IMR-90 (cell line): Measurements from ENCODE around the gene RPL31. TPM values are rescaled to one million over a fixed set of nuclear protein-coding genes. Genes with fewer than 3 reads are reported as not detected.
A peak's percentile ranks its signal among the peaks of the same experiment; 100 is the strongest.

Source experiments
- ATAC-seq: fragments of 200-7000 bp; cut with Tn5 transposase; 2 replicates; pipeline ENCODE4 v1.9.1; 2020; ENCODE audit warnings: low read depth, mild to moderate bottlenecking, moderate library complexity
- BruUV-seq: library from RNA; stranded (reverse); fragments of 400-500 nt; replicated peaks from 2 replicates; lab custom pipeline; 2021; lab: Mats Ljungman, UMichigan
- CTCF ChIA-PET: fragments of 300-600 bp; formaldehyde crosslinking; extraction: SDS; loops from one replicate; lab custom pipeline; 2021; ENCODE audit warnings: antibody characterized with exemption; lab: Yijun Ruan, JAX
- POLR2A ChIA-PET: fragments of 300-600 bp; sonication (Branson Sonifier 250); formaldehyde crosslinking; loops from one replicate; lab custom pipeline; 2022; ENCODE audit warnings: antibody characterized with exemption; ENCODE audit not compliant: unreplicated experiment; lab: Charles Lee
- DNase-seq: peaks from one replicate; pipeline ENCODE4 v3.0.0; 2013
- H2AFZ ChIP-seq: replicated peaks from 2 replicates; pipeline ENCODE3; 2013; ENCODE audit warnings: low read length, mild to moderate bottlenecking; ENCODE audit not compliant: poor library complexity
- H2AK5ac ChIP-seq: 2 replicates; pipeline ENCODE4 v1.6.1; 2013; ENCODE audit warnings: low read depth, low read length, inconsistent platforms
- H2AK9ac ChIP-seq: replicated peaks from 2 replicates; pipeline ENCODE3; 2013; ENCODE audit warnings: mild to moderate bottlenecking, low read depth, low read length, moderate library complexity; ENCODE audit not compliant: poor library complexity
- H2BK120ac ChIP-seq: 2 replicates; pipeline ENCODE4 v1.6.1; 2013; ENCODE audit warnings: low read depth, low read length, inconsistent platforms
- H2BK15ac ChIP-seq: 3 replicates; pipeline ENCODE4 v1.6.1; 2013; ENCODE audit warnings: low read depth, low read length, inconsistent platforms
- H2BK20ac ChIP-seq: 2 replicates; pipeline ENCODE4 v1.6.1; 2013; ENCODE audit warnings: low read depth, mild to moderate bottlenecking, inconsistent platforms, low read length, moderate library complexity
- H2BK5ac ChIP-seq: 2 replicates; pipeline ENCODE4 v1.6.1; 2013; ENCODE audit warnings: mild to moderate bottlenecking, low read depth, low read length, inconsistent platforms; ENCODE audit not compliant: poor library complexity, severe bottlenecking
- H3K14ac ChIP-seq: replicated peaks from 2 replicates; pipeline ENCODE4 v1.6.1; 2013; ENCODE audit warnings: low read depth, low read length, inconsistent platforms
- H3K18ac ChIP-seq: 2 replicates; pipeline ENCODE4 v1.6.1; 2013; ENCODE audit warnings: low read depth, low read length, control low read depth
- H3K23ac ChIP-seq: 2 replicates; pipeline ENCODE4 v1.6.1; 2013; ENCODE audit warnings: low read depth, low read length, inconsistent platforms
- H3K27ac ChIP-seq: 2 replicates; pipeline ENCODE4 v1.5.1; 2013; ENCODE audit warnings: mild to moderate bottlenecking, control low read depth, low read length; ENCODE audit not compliant: insufficient read depth
- H3K27me3 ChIP-seq: 2 replicates; pipeline ENCODE4 v1.6.1; 2013; ENCODE audit warnings: low read length; ENCODE audit not compliant: control insufficient read depth, insufficient read depth
- H3K36me3 ChIP-seq: 2 replicates; pipeline ENCODE4 v1.6.1; 2013; ENCODE audit warnings: low read length, mixed read lengths; ENCODE audit not compliant: control insufficient read depth, insufficient read depth
- H3K4ac ChIP-seq: 2 replicates; pipeline ENCODE4 v1.6.1; 2013; ENCODE audit warnings: low read depth, low read length, inconsistent platforms
- H3K4me1 ChIP-seq: 2 replicates; pipeline ENCODE4 v1.6.1; 2013; ENCODE audit warnings: low read length, mixed read lengths; ENCODE audit not compliant: control insufficient read depth, insufficient read depth
- H3K4me2 ChIP-seq: 2 replicates; pipeline ENCODE4 v1.6.1; 2013; ENCODE audit warnings: low read depth, mild to moderate bottlenecking, control low read depth, low read length, moderate library complexity
- H3K4me3 ChIP-seq: 2 replicates; pipeline ENCODE4 v1.5.1; 2013; ENCODE audit warnings: low read depth, mild to moderate bottlenecking, control low read depth, low read length, moderate library complexity; ENCODE audit not compliant: insufficient read depth
- H3K56ac ChIP-seq: 2 replicates; pipeline ENCODE4 v1.6.1; 2013; ENCODE audit warnings: low read length, inconsistent platforms; ENCODE audit not compliant: insufficient read depth; ENCODE audit errors: extremely low read depth
- H3K79me1 ChIP-seq, 2 experiments: 2 replicates each; pipeline ENCODE4 v1.6.1; 2013; ENCODE audit warnings: low read length in 2 of 2, inconsistent platforms in 1 of 2, low read depth in 1 of 2
- H3K9ac ChIP-seq: 2 replicates; pipeline ENCODE4 v1.6.1; 2013; ENCODE audit warnings: low read depth, low read length, control low read depth
- H3K9me1 ChIP-seq: 2 replicates; pipeline ENCODE4 v1.6.1; 2013; ENCODE audit warnings: low read length, inconsistent platforms; ENCODE audit not compliant: insufficient read depth
- H3K9me3 ChIP-seq: 2 replicates; pipeline ENCODE4 v1.6.1; 2013; ENCODE audit warnings: low read length; ENCODE audit not compliant: control insufficient read depth, insufficient read depth
- H4K20me1 ChIP-seq: 2 replicates; pipeline ENCODE4 v1.6.1; 2013; ENCODE audit warnings: low read length, inconsistent platforms; ENCODE audit not compliant: insufficient read depth
- H4K5ac ChIP-seq: 2 replicates; pipeline ENCODE4 v1.6.1; 2013; ENCODE audit warnings: mild to moderate bottlenecking, low read depth, low read length, control low read depth
- H4K8ac ChIP-seq, 2 experiments: 2 replicates each; pipeline ENCODE4 v1.6.1; 2013; ENCODE audit warnings: low read depth in 2 of 2, low read length in 2 of 2, control low read depth in 1 of 2, inconsistent platforms in 1 of 2
- H4K91ac ChIP-seq: 2 replicates; pipeline ENCODE4 v1.6.1; 2013; ENCODE audit warnings: low read depth, low read length, inconsistent platforms; ENCODE audit not compliant: insufficient read depth
- BHLHE40 ChIP-seq: fragments of 150-350 bp; IDR thresholded peaks from 2 replicates; pipeline ENCODE4 v1.6.1; 2016; ENCODE audit warnings: mild to moderate bottlenecking, low read depth, low read length
- CEBPB ChIP-seq: IDR thresholded peaks from 2 replicates; pipeline ENCODE4 v1.6.1; 2012; ENCODE audit warnings: low read depth, low read length, improper control_type of control experiment
- CHD1 ChIP-seq: IDR thresholded peaks from 2 replicates; pipeline ENCODE4 v1.6.1; 2012; ENCODE audit warnings: low read depth, low read length, improper control_type of control experiment
- FOS ChIP-seq: fragments of 150-350 bp; IDR thresholded peaks from 2 replicates; pipeline ENCODE4 v1.6.1; 2016; ENCODE audit warnings: low read depth, low read length
- MAFK ChIP-seq: IDR thresholded peaks from 2 replicates; pipeline ENCODE4 v1.6.1; 2012; ENCODE audit warnings: low read depth, low read length, improper control_type of control experiment
- MAZ ChIP-seq: IDR thresholded peaks from 2 replicates; pipeline ENCODE4 v1.6.1; 2012; ENCODE audit warnings: low read depth, mild to moderate bottlenecking, low read length, improper control_type of control experiment, moderate library complexity, borderline replicate concordance
- MXI1 ChIP-seq: IDR thresholded peaks from 2 replicates; pipeline ENCODE4 v1.6.1; 2012; ENCODE audit warnings: low read depth, mild to moderate bottlenecking, low read length, moderate library complexity, borderline replicate concordance
- NFE2L2 ChIP-seq: fragments of 150-350 bp; IDR thresholded peaks from 2 replicates; pipeline ENCODE4 v1.6.1; 2016; ENCODE audit warnings: low read depth, mild to moderate bottlenecking, low read length
- POLR2A ChIP-seq: IDR thresholded peaks from 2 replicates; pipeline ENCODE4 v1.6.1; 2012; ENCODE audit warnings: mild to moderate bottlenecking, low read depth, low read length
- RAD21 ChIP-seq: IDR thresholded peaks from 2 replicates; pipeline ENCODE4 v1.6.1; 2012; ENCODE audit warnings: low read length, improper control_type of control experiment
- RFX5 ChIP-seq: IDR thresholded peaks from 2 replicates; pipeline ENCODE4 v1.8.0; 2012; ENCODE audit warnings: low read depth, mild to moderate bottlenecking, low read length, moderate library complexity
- SMC3 ChIP-seq: fragments of 150-350 bp; IDR thresholded peaks from 2 replicates; pipeline ENCODE4 v1.6.1; 2016; ENCODE audit warnings: low read depth, mild to moderate bottlenecking, antibody characterized with exemption, low read length, moderate library complexity
- WGBS, 2 experiments: methylation state at CpG; one replicate each; pipeline versions ENCODE4 v1.1.5 to v1.1.7; 2013; ENCODE audit warnings: missing lambda C conversion rate in 2 of 2; ENCODE audit not compliant: insufficient read length in 1 of 2; ENCODE audit errors: extremely low coverage in 2 of 2; 5-methylcytosine and 5-hydroxymethylcytosine counted together
- dilution Hi-C: fragments of 300-500 bp; cut with HindIII; formaldehyde crosslinking; loops from one replicate; pipeline ENCODE4 v1.14.3; 2018; ENCODE audit warnings: low sequenced_read_pairs; ENCODE audit not compliant: unreplicated experiment
- in situ Hi-C: fragments of 300-500 bp; cut with MboI; formaldehyde crosslinking; loops from 3 replicates; pipeline ENCODE4 v1.14.3; 2019; ENCODE audit warnings: low sequenced_read_pairs, inconsistent platforms, mixed read lengths
- intact Hi-C: fragments of 100-400 bp; cut with micrococcal nuclease; formaldehyde crosslinking; loops from 2 replicates; pipeline ENCODE4 v1.10.0; 2022
- polyA plus RNA-seq, 3 experiments: library from polyadenylated mRNA; depleted of rRNA; stranded (reverse); fragments of >200 nt; gene quantifications; 2 replicates each; pipeline ENCODE4 v1.2.3, GENCODE V29; 2012; ENCODE audit warnings: low replicate concordance in 1 of 3
- total RNA-seq: library from RNA; depleted of rRNA; stranded (reverse); fragments of >200 nt; gene quantifications from 2 replicates; pipeline ENCODE4 v1.2.3, GENCODE V29; 2012
- TF ChIP-seq, protein P1 (sequence below): fragments of 150-350 bp; IDR thresholded peaks from 2 replicates; pipeline ENCODE4 v1.6.1; 2017; ENCODE audit warnings: mild to moderate bottlenecking, antibody characterized with exemption, low read length, low read depth
- TF ChIP-seq, protein P2 (sequence below): fragments of 150-350 bp; IDR thresholded peaks from 2 replicates; pipeline ENCODE4 v1.6.1; 2016; ENCODE audit warnings: low read depth, mild to moderate bottlenecking, low read length, moderate library complexity, borderline replicate concordance
- TF ChIP-seq, protein P3 (sequence below): conservative IDR thresholded peaks from 2 replicates; pipeline ENCODE4 v1.5.1; 2012; ENCODE audit warnings: mild to moderate bottlenecking, low read depth, low read length, improper control_type of control experiment

The RPL31 gene
- total and polyA plus RNA-seq, 2 of the 4 experiments (the other 2 are of a cell fraction), result 358 to 2,908 TPM

DNA sequence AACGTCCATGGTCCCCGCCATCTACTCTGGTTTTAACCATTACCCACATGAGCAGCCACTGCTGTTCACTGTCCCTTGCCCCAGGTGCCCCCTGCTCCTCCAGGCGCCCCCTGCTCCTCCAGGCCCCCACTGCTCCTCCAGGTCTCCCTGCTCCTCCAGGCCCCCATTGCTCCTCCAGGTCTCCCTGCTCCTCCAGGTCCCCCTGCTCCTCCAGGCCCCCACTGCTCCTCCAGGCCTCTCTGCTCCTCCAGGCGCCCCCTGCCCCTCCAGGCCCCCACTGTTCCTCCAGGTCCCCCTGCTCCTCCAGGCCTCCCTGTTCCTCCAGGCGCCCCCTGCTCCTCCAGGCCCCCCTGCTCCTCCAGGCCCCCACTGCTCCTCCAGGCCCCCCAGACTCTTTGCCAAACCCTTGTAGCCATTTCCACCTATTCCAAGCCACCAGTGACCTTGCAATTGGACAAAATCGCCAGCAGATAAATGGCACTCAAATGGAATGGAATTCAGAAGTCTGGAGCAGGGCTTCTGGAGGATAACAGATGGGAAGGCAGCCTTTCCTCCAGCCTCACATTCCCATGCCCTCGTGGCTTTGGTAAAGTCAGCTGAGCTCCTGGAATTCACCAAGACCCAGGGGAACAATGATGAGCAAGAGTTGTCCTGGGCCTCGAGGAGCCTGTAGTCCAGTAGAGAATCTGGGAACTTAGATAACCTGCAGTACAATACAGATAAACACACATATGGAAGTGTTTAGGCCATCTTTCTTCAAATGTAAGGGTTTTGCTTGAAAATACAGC lies 13.3 kb upstream of the RPL31 start:
- ATAC-seq (peak; percentile 48), DNase-seq (peak; percentile 43)
- in situ Hi-C loops (no loop called here), dilution Hi-C loops (no loop called here), intact Hi-C loops (loop anchor here (10.0 kb wide), 1 partner anchor 564 kb away; no protein-coding TSS in a partner anchor)
- Histone ChIP-seq H2BK15ac (no peak overlapping the region), H3K27ac (no peak overlapping the region), H3K4ac (no peak overlapping the region), H2BK20ac (no peak overlapping the region), H3K4me3 (no peak overlapping the region), H2AK5ac (no peak overlapping the region), H3K27me3 (no peaks in the 10 kb centered on the region), H3K14ac (no peak overlapping the region), H4K20me1 (no peaks in the 10 kb centered on the region; the same call in 1 of the 2 replicates), H3K79me1 (no peaks in the 10 kb centered on the region), H4K5ac (no peak overlapping the region), H3K36me3 (peaks cover 2% of the 10 kb centered on the region), H2BK5ac (no peak overlapping the region), H2BK120ac (no peak overlapping the region), H3K18ac (no peak overlapping the region), H4K91ac (no peak overlapping the region), H3K4me1 (0 out of 2 replicates have a peak, but pooled peaks cover 2% of the 10 kb centered on the region), H3K4me2 (no peak overlapping the region), H3K9me3 (no peaks in the 10 kb centered on the region), H3K9me1 (0 out of 2 replicates have a peak, but pooled peaks cover 2% of the 10 kb centered on the region), H4K8ac (no peak overlapping the region), H2AK9ac (peak overlapping the region; percentile 33), H3K56ac (no peak overlapping the region), H2AFZ (no peak overlapping the region), H3K23ac (no peak overlapping the region), H3K9ac (no peak overlapping the region)
- 100% methylated on average over 1 of the region's 8 CpGs; no CpG with 5 or more reads in 1 of the 2 experiments for WGBS, 2 experiments
- no TSS peak for BruUV-seq
- ChIA-PET POLR2A (no interaction called here), CTCF (interaction anchor here (0.6 kb wide), 1 partner anchor 997 kb away, joined by 4 read pairs; no protein-coding TSS in a partner anchor)
- TF ChIP-seq, protein P1, sequence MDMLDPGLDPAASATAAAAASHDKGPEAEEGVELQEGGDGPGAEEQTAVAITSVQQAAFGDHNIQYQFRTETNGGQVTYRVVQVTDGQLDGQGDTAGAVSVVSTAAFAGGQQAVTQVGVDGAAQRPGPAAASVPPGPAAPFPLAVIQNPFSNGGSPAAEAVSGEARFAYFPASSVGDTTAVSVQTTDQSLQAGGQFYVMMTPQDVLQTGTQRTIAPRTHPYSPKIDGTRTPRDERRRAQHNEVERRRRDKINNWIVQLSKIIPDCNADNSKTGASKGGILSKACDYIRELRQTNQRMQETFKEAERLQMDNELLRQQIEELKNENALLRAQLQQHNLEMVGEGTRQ, result no peak
- TF ChIP-seq, protein P2, sequence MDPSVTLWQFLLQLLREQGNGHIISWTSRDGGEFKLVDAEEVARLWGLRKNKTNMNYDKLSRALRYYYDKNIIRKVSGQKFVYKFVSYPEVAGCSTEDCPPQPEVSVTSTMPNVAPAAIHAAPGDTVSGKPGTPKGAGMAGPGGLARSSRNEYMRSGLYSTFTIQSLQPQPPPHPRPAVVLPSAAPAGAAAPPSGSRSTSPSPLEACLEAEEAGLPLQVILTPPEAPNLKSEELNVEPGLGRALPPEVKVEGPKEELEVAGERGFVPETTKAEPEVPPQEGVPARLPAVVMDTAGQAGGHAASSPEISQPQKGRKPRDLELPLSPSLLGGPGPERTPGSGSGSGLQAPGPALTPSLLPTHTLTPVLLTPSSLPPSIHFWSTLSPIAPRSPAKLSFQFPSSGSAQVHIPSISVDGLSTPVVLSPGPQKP, result no peak
- TF ChIP-seq CHD1 (no peak), POLR2A (no peak), BHLHE40 (no peak), CEBPB (no peak), MAFK (no peak), RAD21 (no peak), NFE2L2 (no peak), MAZ (no peak), MXI1 (no peak), SMC3 (no peak), FOS (no peak), RFX5 (no peak)
- TF ChIP-seq, protein P3, sequence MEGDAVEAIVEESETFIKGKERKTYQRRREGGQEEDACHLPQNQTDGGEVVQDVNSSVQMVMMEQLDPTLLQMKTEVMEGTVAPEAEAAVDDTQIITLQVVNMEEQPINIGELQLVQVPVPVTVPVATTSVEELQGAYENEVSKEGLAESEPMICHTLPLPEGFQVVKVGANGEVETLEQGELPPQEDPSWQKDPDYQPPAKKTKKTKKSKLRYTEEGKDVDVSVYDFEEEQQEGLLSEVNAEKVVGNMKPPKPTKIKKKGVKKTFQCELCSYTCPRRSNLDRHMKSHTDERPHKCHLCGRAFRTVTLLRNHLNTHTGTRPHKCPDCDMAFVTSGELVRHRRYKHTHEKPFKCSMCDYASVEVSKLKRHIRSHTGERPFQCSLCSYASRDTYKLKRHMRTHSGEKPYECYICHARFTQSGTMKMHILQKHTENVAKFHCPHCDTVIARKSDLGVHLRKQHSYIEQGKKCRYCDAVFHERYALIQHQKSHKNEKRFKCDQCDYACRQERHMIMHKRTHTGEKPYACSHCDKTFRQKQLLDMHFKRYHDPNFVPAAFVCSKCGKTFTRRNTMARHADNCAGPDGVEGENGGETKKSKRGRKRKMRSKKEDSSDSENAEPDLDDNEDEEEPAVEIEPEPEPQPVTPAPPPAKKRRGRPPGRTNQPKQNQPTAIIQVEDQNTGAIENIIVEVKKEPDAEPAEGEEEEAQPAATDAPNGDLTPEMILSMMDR, result no peak
